ENCODE measurements around the gene KRT76. TPM values are rescaled to one million over a fixed set of nuclear protein-coding genes. Genes with fewer than 3 reads are reported as not detected.

The KRT76 gene
- total and polyA plus RNA-seq, 4 donors, result not detected

- no peak for DNase-seq
- H3K4me3 ChIP-seq, result no peak overlapping the region
- H3K9ac ChIP-seq (ENCODE audit: insufficient read depth in 1 of 2, low read length in 2 of 2), result no peak overlapping the region
- H3K27ac ChIP-seq (ENCODE audit: low read depth in 1 of 2, low read length in 1 of 2), result no peak overlapping the region
- WGBS, 2 donors, result 87 to 93% methylated on average over 8 of the region's 8 CpGs
- H3K9me3 ChIP-seq (ENCODE audit: control insufficient read depth in 4 of 4, insufficient read depth in 3 of 4, low read length in 3 of 4), result peaks cover 0 to 6% (median 0%) of the 10 kb centered on the region in 4 donors
- H3K27me3 ChIP-seq (ENCODE audit: control insufficient read depth in 3 of 3, insufficient read depth in 3 of 3, low read length in 2 of 3), result peaks cover 4 to 30% (median 10%) of the 10 kb centered on the region in 3 donors
- H3K4me1 ChIP-seq (ENCODE audit: control insufficient read depth in 5 of 5, insufficient read depth in 5 of 5, low read length in 5 of 5), result no peaks in the 10 kb centered on the region
- H3K36me3 ChIP-seq (ENCODE audit: control insufficient read depth in 4 of 4, insufficient read depth in 4 of 4, low read length in 4 of 4), result no peaks in the 10 kb centered on the region
- no peak for TF ChIP-seq CTCF (IDR thresholded peaks at IDR 0.05; ENCODE audit: control extremely low read depth, extremely low read depth)
- ATAC-seq (ENCODE audit: insufficient read depth, low FRiP score), result no peak
Measured at GRCh38 chr12:52720365-52720886, 56.7 kb downstream of the KRT76 start.

Small RNA genes within 50 kb of the gene (small RNA-seq; reads per million reads assigned to genes)
- gene AC107016.2 (ENCODE audit: low replicate concordance), result not detected

Other genes starting within 250 kb of the KRT76 start
- not detected for gene KRT71, start 224.2 kb downstream of the KRT76 start, total RNA-seq
- not detected for gene KRT71, start 224.2 kb downstream of the KRT76 start, polyA plus RNA-seq
- gene KRT74, start 203.5 kb downstream of the KRT76 start, total RNA-seq, result not detected
- gene KRT74, start 203.5 kb downstream of the KRT76 start, polyA plus RNA-seq, result not detected
- gene KRT72, start 175.9 kb downstream of the KRT76 start, total RNA-seq, result under 1 TPM in 1 of 2 donors, not detected in 1; 0.17 TPM
- under 1 TPM; 0.14 TPM for gene KRT72, start 175.9 kb downstream of the KRT76 start, polyA plus RNA-seq
- not detected for gene KRT73, start 158.8 kb downstream of the KRT76 start, total RNA-seq
- gene KRT73, start 158.8 kb downstream of the KRT76 start, polyA plus RNA-seq, result under 1 TPM in 1 of 2 donors, not detected in 1; 0.07 TPM
- gene KRT2, start 125.1 kb downstream of the KRT76 start, total RNA-seq, result not detected
- under 1 TPM in 1 of 2 donors, not detected in 1; 0.03 TPM for gene KRT2, start 125.1 kb downstream of the KRT76 start, polyA plus RNA-seq
- under 1 TPM; 0.09 to 0.82 TPM for gene KRT1, start 96.9 kb downstream of the KRT76 start, total RNA-seq
- not detected for gene KRT1, start 96.9 kb downstream of the KRT76 start, polyA plus RNA-seq
- gene KRT77, start 73.8 kb downstream of the KRT76 start, total RNA-seq, result not detected
- not detected for gene KRT77, start 73.8 kb downstream of the KRT76 start, polyA plus RNA-seq
- gene KRT3, start 18.8 kb upstream of the KRT76 start, total RNA-seq, result not detected
- gene KRT3, start 18.8 kb upstream of the KRT76 start, polyA plus RNA-seq, result not detected
- gene KRT4, start 36.8 kb upstream of the KRT76 start, total RNA-seq, result 1 to 10 TPM; 3.3 to 3.6 TPM
- 1 to 10 TPM; 1.3 to 7.7 TPM for gene KRT4, start 36.8 kb upstream of the KRT76 start, polyA plus RNA-seq
- gene KRT79, start 57.0 kb upstream of the KRT76 start, total RNA-seq, result under 1 TPM in 1 of 2 donors, not detected in 1; 0.12 TPM
- gene KRT79, start 57.0 kb upstream of the KRT76 start, polyA plus RNA-seq, result 1 to 10 TPM in 1 of 2 donors, under 1 TPM in 1; 0.02 to 1.5 TPM
- not detected for gene KRT78, start 71.6 kb upstream of the KRT76 start, total RNA-seq
- gene KRT78, start 71.6 kb upstream of the KRT76 start, polyA plus RNA-seq, result under 1 TPM; 0.02 to 0.65 TPM
- 100 to 1,000 TPM; 150 to 639 TPM for gene KRT8, start 127.7 kb upstream of the KRT76 start, total RNA-seq
- 100 to 1,000 TPM; 425 to 538 TPM for gene KRT8, start 127.7 kb upstream of the KRT76 start, polyA plus RNA-seq
- 100 to 1,000 TPM; 165 to 434 TPM for gene KRT18, start 171.8 kb upstream of the KRT76 start, total RNA-seq
- 100 to 1,000 TPM; 358 to 571 TPM for gene KRT18, start 171.8 kb upstream of the KRT76 start, polyA plus RNA-seq
- 100 to 1,000 TPM; 301 to 684 TPM for gene EIF4B, start 229.1 kb upstream of the KRT76 start, total RNA-seq
- 100 to 1,000 TPM in 1 of 2 donors, 10 to 100 TPM in 1; 81.9 to 139 TPM for gene EIF4B, start 229.1 kb upstream of the KRT76 start, polyA plus RNA-seq

Measured in lung (tissue), 13 donors.